ENCODE results near the gene ATF7. TPM values are rescaled to one million over a fixed set of nuclear protein-coding genes. Genes with fewer than 3 reads are reported as not detected.
"Not testable (repeated sequence)": the region's sequence is repeated elsewhere in the genome, so short reads cannot be mapped to it uniquely, and the experiment has no call there.

ATF7 gene
- total RNA-seq, 5 donors from 2014 or later (not counting 1 experiment from before 2014, with no cell fraction given), result 18.9 to 29.6 (median 27.1) TPM

GRCh38 chr12:53602176-53602864 is 23.9 kb downstream of the ATF7 start:
- no peak overlapping the region for H3K4me3 ChIP-seq (ENCODE audit: control insufficient read depth in 1 of 2, extremely low read depth in 1 of 2, low read length in 1 of 2)
- Mint-ChIP-seq H3K27me3 (no peaks in the 10 kb centered on the region), H3K9me3 (no peaks in the 10 kb centered on the region), H3K4me3 (no peak overlapping the region), H3K36me3 (peaks cover 36% of the 10 kb centered on the region), H3K27ac (no peak overlapping the region), H3K4me1 (peaks cover 24 to 32% (median 29%) of the 10 kb centered on the region in 3 donors)
- ATAC-seq (replicated peaks in 1 of 4) (no peak), DNase-seq (no peak)
- no CpG with 5 or more reads among the region's 10 CpGs for WGBS (ENCODE audit: insufficient coverage)
- POLR2A ChIA-PET, result no interaction called here
- peaks cover 0 to 3% of the 10 kb centered on the region in 2 donors for H3K36me3 ChIP-seq (ENCODE audit: control insufficient read depth in 2 of 2, extremely low read depth in 1 of 2, insufficient read depth in 1 of 2, low read length in 1 of 2)
- H3K27ac ChIP-seq (ENCODE audit: low read length), result no peak overlapping the region
- no peaks in the 10 kb centered on the region for H3K9me3 ChIP-seq
- H3K4me1 ChIP-seq (ENCODE audit: control insufficient read depth in 1 of 2, extremely low read depth in 1 of 2, insufficient read depth in 2 of 2, low read length in 2 of 2), result peaks cover 0 to 7% of the 10 kb centered on the region in 2 experiments
- H3K27me3 ChIP-seq (replicated peaks in 1 of 2; ENCODE audit: control insufficient read depth in 2 of 2, extremely low read depth in 1 of 2, insufficient read depth in 2 of 2, low read length in 1 of 2), result no peaks in the 10 kb centered on the region
- CTCF ChIA-PET, result no interaction called here

GRCh38 chr12:53601296-53601847 is 24.8 kb downstream of the ATF7 start:
- H3K9me3 ChIP-seq, result no peaks in the 10 kb centered on the region
- no CpG with 5 or more reads among the region's 12 CpGs for WGBS (ENCODE audit: insufficient coverage)
- ATAC-seq (replicated peaks in 1 of 4) (no peak), DNase-seq (no peak)
- no peak overlapping the region for H3K27ac ChIP-seq (ENCODE audit: low read length)
- H3K4me3 Mint-ChIP-seq, result no peak overlapping the region
- H3K27me3 ChIP-seq (replicated peaks in 1 of 2; ENCODE audit: control insufficient read depth in 2 of 2, extremely low read depth in 1 of 2, insufficient read depth in 2 of 2, low read length in 1 of 2), result no peaks in the 10 kb centered on the region
- H3K4me1 ChIP-seq (ENCODE audit: control insufficient read depth in 1 of 2, extremely low read depth in 1 of 2, insufficient read depth in 2 of 2, low read length in 2 of 2), result peaks cover 0 to 7% of the 10 kb centered on the region in 2 experiments
- H3K36me3 ChIP-seq (ENCODE audit: control insufficient read depth in 2 of 2, extremely low read depth in 1 of 2, insufficient read depth in 1 of 2, low read length in 1 of 2), result peaks cover 0 to 3% of the 10 kb centered on the region in 2 donors
- peaks cover 36% of the 10 kb centered on the region for H3K36me3 Mint-ChIP-seq
- POLR2A ChIA-PET, result no interaction called here
- no peaks in the 10 kb centered on the region for H3K9me3 Mint-ChIP-seq
- no peaks in the 10 kb centered on the region for H3K27me3 Mint-ChIP-seq
- H3K27ac Mint-ChIP-seq, result no peak overlapping the region
- no peak overlapping the region for H3K4me3 ChIP-seq (ENCODE audit: control insufficient read depth in 1 of 2, extremely low read depth in 1 of 2, low read length in 1 of 2)
- CTCF ChIA-PET, result no interaction called here
- peaks cover 24 to 34% (median 29%) of the 10 kb centered on the region in 3 donors for H3K4me1 Mint-ChIP-seq

- H3K27me3 Mint-ChIP-seq, result no peaks in the 10 kb centered on the region
- peaks cover 36% of the 10 kb centered on the region for H3K36me3 Mint-ChIP-seq
- no CpG with 5 or more reads among the region's 13 CpGs for WGBS (ENCODE audit: insufficient coverage)
- Histone ChIP-seq H3K4me1 (ENCODE audit: control insufficient read depth in 1 of 2, extremely low read depth in 1 of 2, insufficient read depth in 2 of 2, low read length in 2 of 2) (peaks cover 0 to 7% of the 10 kb centered on the region in 2 experiments), H3K27ac (ENCODE audit: low read length) (no peak overlapping the region), H3K9me3 (no peaks in the 10 kb centered on the region), H3K27me3 (replicated peaks in 1 of 2; ENCODE audit: control insufficient read depth in 2 of 2, extremely low read depth in 1 of 2, insufficient read depth in 2 of 2, low read length in 1 of 2) (no peaks in the 10 kb centered on the region), H3K4me3 (ENCODE audit: control insufficient read depth in 1 of 2, extremely low read depth in 1 of 2, low read length in 1 of 2) (no peak overlapping the region), H3K36me3 (ENCODE audit: control insufficient read depth in 2 of 2, extremely low read depth in 1 of 2, insufficient read depth in 1 of 2, low read length in 1 of 2) (peaks cover 0 to 3% of the 10 kb centered on the region in 2 donors)
- H3K4me1 Mint-ChIP-seq, result peaks cover 24 to 35% (median 29%) of the 10 kb centered on the region in 3 donors
- no peak overlapping the region for H3K4me3 Mint-ChIP-seq
- ATAC-seq (replicated peaks in 1 of 4) (no peak), DNase-seq (no peak)
- H3K27ac Mint-ChIP-seq, result no peak overlapping the region
- ChIA-PET POLR2A (no interaction called here), CTCF (no interaction called here)
- no peaks in the 10 kb centered on the region for H3K9me3 Mint-ChIP-seq
These were observed 25.5 kb downstream of the ATF7 start for GRCh38 chr12:53600490-53601295.

DNA sequence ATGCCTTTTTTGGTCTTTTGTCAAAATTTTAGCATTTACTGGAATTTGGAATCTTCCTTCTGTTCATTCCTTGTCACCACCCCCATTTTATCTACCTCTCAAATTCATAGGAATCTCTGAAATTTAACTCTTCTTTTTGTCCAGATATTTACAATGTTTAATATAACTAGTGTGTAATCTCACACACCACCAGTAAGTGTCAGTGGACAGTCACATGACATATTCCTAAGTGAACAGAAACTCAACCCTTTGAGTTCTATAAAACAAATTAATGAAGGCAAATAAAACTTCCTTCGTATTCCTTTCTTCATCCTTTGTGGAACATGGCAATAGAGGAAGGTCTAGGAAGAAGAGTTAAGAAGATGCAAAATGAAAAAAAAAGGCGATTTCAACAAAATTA is 26.6 kb downstream of the ATF7 start:
- Mint-ChIP-seq H3K27ac (no peak overlapping the region), H3K27me3 (no peaks in the 10 kb centered on the region), H3K4me3 (no peak overlapping the region), H3K36me3 (peaks cover 36% of the 10 kb centered on the region), H3K4me1 (peaks cover 22 to 31% (median 29%) of the 10 kb centered on the region in 3 donors), H3K9me3 (no peaks in the 10 kb centered on the region)
- ATAC-seq (replicated peaks in 1 of 4) (no peak), DNase-seq (no peak)
- Histone ChIP-seq H3K4me3 (ENCODE audit: control insufficient read depth in 1 of 2, extremely low read depth in 1 of 2, low read length in 1 of 2) (no peak overlapping the region), H3K36me3 (ENCODE audit: control insufficient read depth in 2 of 2, extremely low read depth in 1 of 2, insufficient read depth in 1 of 2, low read length in 1 of 2) (peaks cover 0 to 3% of the 10 kb centered on the region in 2 donors), H3K4me1 (ENCODE audit: control insufficient read depth in 1 of 2, extremely low read depth in 1 of 2, insufficient read depth in 2 of 2, low read length in 2 of 2) (peaks cover 0 to 7% of the 10 kb centered on the region in 2 experiments), H3K27ac (ENCODE audit: low read length) (no peak overlapping the region), H3K9me3 (no peaks in the 10 kb centered on the region), H3K27me3 (replicated peaks in 1 of 2; ENCODE audit: control insufficient read depth in 2 of 2, extremely low read depth in 1 of 2, insufficient read depth in 2 of 2, low read length in 1 of 2) (no peaks in the 10 kb centered on the region)
- ChIA-PET CTCF (no interaction called here), POLR2A (interaction anchor here in 1 of 2 donors (0.7 kb wide), 1 partner anchor 78 kb away, joined by 5 read pairs; no protein-coding TSS in a partner anchor)
- WGBS (ENCODE audit: insufficient coverage), result no CpG with 5 or more reads among the region's 2 CpGs

GRCh38 chr12:53598971-53599370 is 27.2 kb downstream of the ATF7 start:
- H3K27me3 Mint-ChIP-seq; H3K9me3 Mint-ChIP-seq; H3K27ac ChIP-seq (ENCODE audit: low read length); DNase-seq; H3K9me3 ChIP-seq; POLR2A ChIA-PET; ATAC-seq (replicated peaks in 1 of 4); CTCF ChIA-PET; H3K4me1 ChIP-seq (ENCODE audit: control insufficient read depth in 1 of 2, extremely low read depth in 1 of 2, insufficient read depth in 2 of 2, low read length in 2 of 2); H3K36me3 ChIP-seq (ENCODE audit: control insufficient read depth in 2 of 2, extremely low read depth in 1 of 2, insufficient read depth in 1 of 2, low read length in 1 of 2); H3K27me3 ChIP-seq (replicated peaks in 1 of 2; ENCODE audit: control insufficient read depth in 2 of 2, extremely low read depth in 1 of 2, insufficient read depth in 2 of 2, low read length in 1 of 2); H3K4me3 ChIP-seq (ENCODE audit: control insufficient read depth in 1 of 2, extremely low read depth in 1 of 2, low read length in 1 of 2); H3K4me3 Mint-ChIP-seq; H3K27ac Mint-ChIP-seq: not testable (repeated sequence)
- WGBS (ENCODE audit: insufficient coverage), result 100% methylated on average over 1 of the region's 2 CpGs
- Mint-ChIP-seq H3K4me1 (peaks cover 20 to 28% (median 26%) of the 10 kb centered on the region in 3 donors), H3K36me3 (peaks cover 37% of the 10 kb centered on the region)

- whole genome bisulfite sequencing (ENCODE audit: insufficient coverage), result 100% methylated on average over 2 of the region's 3 CpGs
- CTCF ChIA-PET, result interaction anchor here (0.7 kb wide), 2 partner anchors 14 to 80 kb away, joined by 3 to 4 read pairs; no protein-coding TSS in a partner anchor
These were observed 29.2 kb downstream of the ATF7 start for GRCh38 chr12:53596920-53597363.

More at GRCh38 chr12:53596920-53597363, 29.2 kb downstream of the ATF7 start:
- no peaks in the 10 kb centered on the region for H3K27me3 ChIP-seq (replicated peaks in 1 of 2; ENCODE audit: control insufficient read depth in 2 of 2, extremely low read depth in 1 of 2, insufficient read depth in 2 of 2, low read length in 1 of 2)
- POLR2A ChIA-PET, result no interaction called here
- H3K36me3 ChIP-seq (ENCODE audit: control insufficient read depth in 2 of 2, extremely low read depth in 1 of 2, insufficient read depth in 1 of 2, low read length in 1 of 2), result peaks cover 0 to 3% of the 10 kb centered on the region in 2 donors
- Mint-ChIP-seq H3K36me3 (peaks cover 30% of the 10 kb centered on the region), H3K9me3 (no peaks in the 10 kb centered on the region), H3K27ac (no peak overlapping the region), H3K27me3 (no peaks in the 10 kb centered on the region), H3K4me3 (no peak overlapping the region), H3K4me1 (peaks cover 13 to 16% (median 14%) of the 10 kb centered on the region in 3 donors)
- ATAC-seq (replicated peaks in 1 of 4) (no peak), DNase-seq (no peak)
- no peaks in the 10 kb centered on the region for H3K4me1 ChIP-seq (ENCODE audit: control insufficient read depth in 1 of 2, extremely low read depth in 1 of 2, insufficient read depth in 2 of 2, low read length in 2 of 2)
- H3K4me3 ChIP-seq (ENCODE audit: control insufficient read depth in 1 of 2, extremely low read depth in 1 of 2, low read length in 1 of 2), result no peak overlapping the region
- no peak overlapping the region for H3K27ac ChIP-seq (ENCODE audit: low read length)
- no peaks in the 10 kb centered on the region for H3K9me3 ChIP-seq
